HEK293 (cell line): ENCODE data around the gene IRGM.

Source experiments
- CTCF ChIA-PET: fragments of 350-600 bp; formaldehyde crosslinking; extraction: SDS; loops from one replicate; lab custom pipeline; 2021; ENCODE audit warnings: antibody characterized with exemption; lab: Yijun Ruan, JAX
- POLR2A ChIA-PET: fragments of 300-600 bp; formaldehyde crosslinking; extraction: SDS; loops from one replicate; lab custom pipeline; 2020; ENCODE audit warnings: antibody characterized with exemption, inconsistent platforms; lab: Yijun Ruan, JAX
- H3K27ac ChIP-seq: fragments of 200-500 bp; sonication (Bioruptor generic); 2 replicates; pipeline ENCODE4 v1.5.1; 2014; ENCODE audit warnings: low read depth, low read length, control low read depth, inconsistent platforms; ENCODE audit errors: extremely low read depth
- H3K36me3 ChIP-seq, 2 experiments: fragments of 200-500 bp in 1 of 2; sonication (Bioruptor generic) in 1 of 2; 1 replicate in 1 of 2; 2 replicates in 1 of 2; pipeline ENCODE4 v1.5.1; 2014 to 2017; ENCODE audit warnings: inconsistent platforms in 2 of 2, low read length in 2 of 2; ENCODE audit not compliant: control insufficient read depth in 2 of 2, insufficient read depth in 1 of 2
- H3K4me1 ChIP-seq: fragments of 200-500 bp; sonication (Bioruptor generic); 2 replicates; pipeline ENCODE4 v1.5.1; 2014; ENCODE audit warnings: mild to moderate bottlenecking, low read length, inconsistent platforms; ENCODE audit not compliant: control insufficient read depth, insufficient read depth
- H3K4me3 ChIP-seq: 2 replicates; pipeline ENCODE4 v1.5.1; 2011; ENCODE audit warnings: low read depth, mild to moderate bottlenecking, control low read depth, low read length, moderate library complexity
- H3K9me3 ChIP-seq: fragments of 200-500 bp; sonication (Bioruptor generic); 2 replicates; pipeline ENCODE4 v1.5.1; 2014; ENCODE audit warnings: low read depth, low read length, inconsistent platforms; ENCODE audit not compliant: control insufficient read depth, insufficient read depth
- AEBP2 ChIP-seq: fragments of 450-650 bp; formaldehyde crosslinking; IDR thresholded peaks from 2 replicates; pipeline ENCODE4 v1.5.1; 2016; ENCODE audit warnings: missing biosample characterization, missing genetic modification characterization, borderline replicate concordance
- BCL6B ChIP-seq: fragments of 450-650 bp; formaldehyde crosslinking; IDR thresholded peaks from 2 replicates; pipeline ENCODE4 v1.5.1; 2017; ENCODE audit warnings: missing biosample characterization, missing genetic modification characterization
- CTCF ChIP-seq: fragments of 450-650 bp; formaldehyde crosslinking; IDR thresholded peaks from 2 replicates; pipeline ENCODE4 v1.5.1; 2016; ENCODE audit warnings: missing biosample characterization, missing genetic modification characterization
- GLIS2 ChIP-seq: fragments of 450-650 bp; formaldehyde crosslinking; IDR thresholded peaks from 2 replicates; pipeline ENCODE4 v1.5.1; 2016; ENCODE audit warnings: missing biosample characterization, missing genetic modification characterization
- PBX3 ChIP-seq: sonication (generic); formaldehyde crosslinking; IDR thresholded peaks from 2 replicates; pipeline ENCODE4 v1.8.1; 2022; ENCODE audit warnings: mild to moderate bottlenecking, moderate library complexity, missing genetic modification reagents
- ZBTB49 ChIP-seq: fragments of 450-650 bp; formaldehyde crosslinking; IDR thresholded peaks from 2 replicates; pipeline ENCODE4 v1.5.1; 2016; ENCODE audit warnings: missing biosample characterization, missing genetic modification characterization, low read depth
- ZNF132 ChIP-seq: fragments of 450-650 bp; formaldehyde crosslinking; IDR thresholded peaks from 2 replicates; pipeline ENCODE4 v1.5.1; 2017; ENCODE audit warnings: missing biosample characterization, missing genetic modification characterization, borderline replicate concordance
- ZNF148 ChIP-seq: fragments of 450-650 bp; formaldehyde crosslinking; IDR thresholded peaks from 2 replicates; pipeline ENCODE4 v1.5.0; 2017; ENCODE audit warnings: missing biosample characterization, missing genetic modification characterization, borderline replicate concordance
- ZNF202 ChIP-seq: fragments of 450-650 bp; formaldehyde crosslinking; IDR thresholded peaks from 2 replicates; pipeline ENCODE4 v1.5.1; 2016; ENCODE audit warnings: missing biosample characterization, missing genetic modification characterization, borderline replicate concordance
- ZNF211 ChIP-seq: fragments of 450-650 bp; formaldehyde crosslinking; IDR thresholded peaks from 2 replicates; pipeline ENCODE4 v1.5.1; 2016; ENCODE audit warnings: low read depth, missing biosample characterization, missing genetic modification characterization
- ZNF214 ChIP-seq: fragments of 450-650 bp; formaldehyde crosslinking; IDR thresholded peaks from 2 replicates; pipeline ENCODE4 v1.5.1; 2017; ENCODE audit warnings: missing biosample characterization, mild to moderate bottlenecking, missing genetic modification characterization, borderline replicate concordance
- ZNF23 ChIP-seq: fragments of 450-650 bp; formaldehyde crosslinking; IDR thresholded peaks from 2 replicates; pipeline ENCODE4 v1.5.1; 2016; ENCODE audit warnings: missing biosample characterization, missing genetic modification characterization, borderline replicate concordance
- ZNF239 ChIP-seq: fragments of 450-650 bp; formaldehyde crosslinking; IDR thresholded peaks from 2 replicates; pipeline ENCODE4 v1.5.1; 2016; ENCODE audit warnings: missing biosample characterization, missing genetic modification characterization
- ZNF280D ChIP-seq: fragments of 450-650 bp; formaldehyde crosslinking; IDR thresholded peaks from 2 replicates; pipeline ENCODE4 v1.5.1; 2016; ENCODE audit warnings: missing biosample characterization, missing genetic modification characterization
- ZNF354C ChIP-seq: fragments of 450-650 bp; formaldehyde crosslinking; IDR thresholded peaks from 2 replicates; pipeline ENCODE4 v1.5.1; 2016; ENCODE audit warnings: missing biosample characterization, missing genetic modification characterization, low read depth, borderline replicate concordance
- ZNF416 ChIP-seq: fragments of 450-650 bp; formaldehyde crosslinking; IDR thresholded peaks from 2 replicates; pipeline ENCODE4 v1.5.1; 2016; ENCODE audit warnings: missing biosample characterization, missing genetic modification characterization
- ZNF501 ChIP-seq: fragments of 450-650 bp; formaldehyde crosslinking; IDR thresholded peaks from 2 replicates; pipeline ENCODE4 v1.5.1; 2016; ENCODE audit warnings: missing biosample characterization, missing genetic modification characterization
- ZNF621 ChIP-seq: fragments of 450-650 bp; formaldehyde crosslinking; IDR thresholded peaks from 2 replicates; pipeline ENCODE4 v1.5.1; 2017; ENCODE audit warnings: missing biosample characterization, missing genetic modification characterization
- ZNF624 ChIP-seq: fragments of 450-650 bp; formaldehyde crosslinking; IDR thresholded peaks from 2 replicates; pipeline ENCODE4 v1.5.1; 2017; ENCODE audit warnings: missing biosample characterization, missing genetic modification characterization
- ZNF785 ChIP-seq: fragments of 450-650 bp; formaldehyde crosslinking; IDR thresholded peaks from 2 replicates; pipeline ENCODE4 v1.5.1; 2016; ENCODE audit warnings: missing biosample characterization, missing genetic modification characterization
- ZNF837 ChIP-seq: fragments of 450-650 bp; formaldehyde crosslinking; IDR thresholded peaks from 2 replicates; pipeline ENCODE4 v1.5.1; 2016; ENCODE audit warnings: missing biosample characterization, missing genetic modification characterization

The IRGM gene

GRCh38 chr5:150815010-150815409 is 31.3 kb upstream of the IRGM start:
- ChIA-PET POLR2A (no interaction called here), CTCF (interaction anchor here (0.5 to 0.7 kb wide), 2 partner anchors 13 to 375 kb away, joined by 3 read pairs; no protein-coding TSS in a partner anchor)
- H3K27ac ChIP-seq = no peak overlapping the region
- H3K4me3 ChIP-seq = no peak overlapping the region
- no peak for TF ChIP-seq ZNF148
- TF ChIP-seq ZNF239 (tag by site-specific recombination) = no peak
- TF ChIP-seq ZNF416 = no peak
- no peak for TF ChIP-seq PBX3 (CRISPR knock-in tag)
- TF ChIP-seq ZNF23 (tag by site-specific recombination) = no peak
- no peak for TF ChIP-seq ZBTB49 (tag by site-specific recombination)
- TF ChIP-seq ZNF132 (tag by site-specific recombination) = no peak
- TF ChIP-seq ZNF624 (tag by site-specific recombination) = no peak
- TF ChIP-seq ZNF280D (tag by site-specific recombination) = no peak
- no peak for TF ChIP-seq ZNF202 (tag by site-specific recombination)
- no peak for TF ChIP-seq ZNF211 (tag by site-specific recombination)
- H3K36me3 ChIP-seq = no peaks in the 10 kb centered on the region
- H3K4me1 ChIP-seq = no peaks in the 10 kb centered on the region
- no peaks in the 10 kb centered on the region for H3K9me3 ChIP-seq

GRCh38 chr5:150816946-150817345 is 29.4 kb upstream of the IRGM start:
- ChIA-PET CTCF (interaction anchor here (0.8 to 1.0 kb wide), 2 partner anchors 232 to 826 kb away, joined by 3 read pairs; no protein-coding TSS in a partner anchor), POLR2A (no interaction called here)
- Histone ChIP-seq H3K9me3 (no peaks in the 10 kb centered on the region), H3K4me3 (no peak overlapping the region), H3K27ac (no peak overlapping the region), H3K36me3 (no peaks in the 10 kb centered on the region), H3K4me1 (no peaks in the 10 kb centered on the region)
- TF ChIP-seq GLIS2 (tag by site-specific recombination) (no peak), BCL6B (tag by site-specific recombination) (no peak), ZNF214 (tag by site-specific recombination) (no peak), ZNF785 (tag by site-specific recombination) (no peak), ZNF621 (no peak), ZNF837 (tag by site-specific recombination) (no peak), CTCF (tag by site-specific recombination) (no peak), ZNF501 (tag by site-specific recombination) (no peak), ZNF354C (tag by site-specific recombination) (no peak), AEBP2 (tag by site-specific recombination) (no peak)
